Activated CD4-positive, alpha-beta T cell treated with anti-CD3 and anti-CD28 coated beads, Interleukin-2, amount 50 U/mL, for 4 hours (primary cell): ENCODE data around the gene RASAL3.

Experiments
- DNase-seq, 2 experiments: peaks; one replicate each; pipeline ENCODE4 v3.0.0-alpha.2; 2020

Gene RASAL3

GRCh38 chr19:15448778-15449619 lies 15.3 kb downstream of the RASAL3 start:
- no peak for DNase-seq

GRCh38 chr19:15448044-15448777 lies 16.1 kb downstream of the RASAL3 start:
- no peak for DNase-seq

DNA sequence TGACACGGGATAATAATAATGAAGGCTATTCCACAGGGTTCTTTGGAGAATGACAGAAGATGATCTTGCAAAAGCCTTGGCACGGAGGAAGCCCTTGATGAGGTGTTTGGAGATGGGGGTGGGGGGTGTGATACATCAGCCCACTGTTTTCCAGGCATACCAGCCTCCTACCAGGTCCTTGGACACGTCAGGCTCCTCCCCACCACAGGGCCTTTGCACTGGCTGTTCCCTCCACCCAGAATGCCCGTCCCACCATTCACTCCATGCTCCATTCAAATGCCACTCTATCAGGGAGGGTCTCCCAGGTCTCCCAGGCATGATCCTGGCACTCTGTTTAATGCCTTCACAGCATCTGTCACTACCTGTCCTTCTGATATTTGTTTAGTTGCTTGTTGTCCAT lies 17.3 kb downstream of the RASAL3 start:
- DNase-seq = no peak

GRCh38 chr19:15445807-15446376 lies 18.5 kb downstream of the RASAL3 start:
- DNase-seq = no peak

DNA sequence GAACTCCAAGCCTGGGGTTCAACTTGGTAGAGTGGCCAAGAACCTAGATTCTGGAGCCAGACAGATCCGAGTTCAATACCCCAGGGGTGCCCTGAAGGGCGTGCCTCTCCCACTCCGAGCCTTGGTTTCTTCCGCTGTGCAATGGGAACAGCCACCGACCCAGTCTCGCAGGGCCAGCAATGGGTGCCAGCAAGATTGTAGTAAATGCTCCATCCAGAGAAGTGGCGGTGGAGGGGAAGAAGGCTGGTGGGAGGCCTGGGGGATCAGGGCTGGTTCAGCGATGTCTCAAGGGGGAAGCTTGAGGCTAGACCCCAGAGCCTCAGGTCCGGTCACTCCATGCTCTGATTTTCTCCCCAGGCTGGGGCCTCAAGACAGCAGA lies 19.1 kb downstream of the RASAL3 start:
- no peak for DNase-seq

DNA sequence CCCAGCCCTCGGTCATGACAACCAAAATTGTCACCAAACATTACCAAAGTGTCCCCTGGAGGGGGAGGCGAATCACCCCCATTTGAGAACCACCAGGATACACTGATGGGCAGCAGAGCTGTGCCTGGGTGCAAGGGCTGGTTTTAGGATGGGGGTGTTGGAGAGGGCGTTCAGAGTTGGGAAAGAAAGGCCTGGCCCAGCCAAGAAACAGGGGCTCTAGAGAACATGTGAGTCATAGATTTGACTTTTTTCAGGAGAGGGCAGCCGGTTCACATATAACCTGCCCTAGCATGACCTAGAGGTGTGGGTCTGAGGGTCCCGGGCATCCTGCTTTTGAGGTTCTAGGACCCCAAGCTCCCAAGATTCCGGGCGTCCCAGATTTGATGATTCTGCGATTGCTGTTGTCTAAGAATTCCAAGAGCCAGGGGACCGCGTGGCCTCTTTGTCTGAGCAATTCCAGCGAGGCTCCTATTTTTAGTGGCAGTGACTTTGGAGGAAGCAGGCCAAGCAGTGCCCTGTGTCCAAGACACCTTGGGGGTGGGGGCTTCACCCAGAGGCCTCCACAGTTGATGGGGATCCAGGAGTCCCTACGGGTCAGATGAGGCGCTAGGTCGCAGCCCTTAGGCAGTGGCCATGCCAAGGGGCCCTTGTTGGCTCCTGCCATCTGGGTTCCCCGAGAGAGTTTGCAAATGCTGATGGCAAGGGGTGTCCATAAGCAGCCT lies 19.7 kb downstream of the RASAL3 start:
- DNase-seq = no peak

DNA sequence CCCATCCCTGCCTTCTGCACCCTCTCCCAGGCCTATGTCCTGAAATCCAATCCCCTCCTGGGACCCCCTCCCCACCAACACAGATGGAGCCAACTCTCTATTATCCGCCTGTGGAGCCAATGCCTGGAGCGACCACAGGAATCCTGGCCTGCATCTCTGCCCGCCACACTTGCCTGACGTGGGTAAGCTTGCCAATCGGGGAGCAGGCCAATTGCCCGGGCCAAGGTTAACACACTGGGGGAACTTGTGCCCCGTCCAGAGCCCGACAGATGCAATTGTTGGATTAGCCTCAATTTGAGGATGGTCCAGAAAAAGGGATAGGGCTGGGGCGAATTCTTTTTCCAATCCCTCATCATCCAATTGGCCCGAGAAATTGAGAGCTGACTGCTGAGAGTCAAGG lies 20.5 kb downstream of the RASAL3 start:
- DNase-seq = no peak

DNA sequence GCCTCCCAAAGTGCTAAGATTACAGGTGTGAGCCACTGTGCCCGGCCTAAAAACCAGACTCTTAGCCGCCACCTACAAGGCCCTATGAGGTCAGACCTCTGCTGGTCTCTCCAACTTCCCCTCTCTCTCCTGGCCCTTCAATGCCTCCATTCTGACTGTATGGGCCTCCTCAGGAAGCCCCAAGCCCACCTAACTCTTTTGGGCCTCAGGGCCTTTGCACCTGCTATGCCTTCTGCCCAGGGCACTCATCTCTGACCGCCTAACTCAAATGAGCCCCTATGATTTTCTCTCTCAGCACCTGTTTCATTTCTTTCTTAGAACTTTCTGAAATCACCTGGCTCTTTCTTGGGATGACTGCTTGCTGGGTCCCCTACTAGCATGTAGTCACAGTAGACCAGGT lies 21.0 kb downstream of the RASAL3 start:
- no peak for DNase-seq

DNA sequence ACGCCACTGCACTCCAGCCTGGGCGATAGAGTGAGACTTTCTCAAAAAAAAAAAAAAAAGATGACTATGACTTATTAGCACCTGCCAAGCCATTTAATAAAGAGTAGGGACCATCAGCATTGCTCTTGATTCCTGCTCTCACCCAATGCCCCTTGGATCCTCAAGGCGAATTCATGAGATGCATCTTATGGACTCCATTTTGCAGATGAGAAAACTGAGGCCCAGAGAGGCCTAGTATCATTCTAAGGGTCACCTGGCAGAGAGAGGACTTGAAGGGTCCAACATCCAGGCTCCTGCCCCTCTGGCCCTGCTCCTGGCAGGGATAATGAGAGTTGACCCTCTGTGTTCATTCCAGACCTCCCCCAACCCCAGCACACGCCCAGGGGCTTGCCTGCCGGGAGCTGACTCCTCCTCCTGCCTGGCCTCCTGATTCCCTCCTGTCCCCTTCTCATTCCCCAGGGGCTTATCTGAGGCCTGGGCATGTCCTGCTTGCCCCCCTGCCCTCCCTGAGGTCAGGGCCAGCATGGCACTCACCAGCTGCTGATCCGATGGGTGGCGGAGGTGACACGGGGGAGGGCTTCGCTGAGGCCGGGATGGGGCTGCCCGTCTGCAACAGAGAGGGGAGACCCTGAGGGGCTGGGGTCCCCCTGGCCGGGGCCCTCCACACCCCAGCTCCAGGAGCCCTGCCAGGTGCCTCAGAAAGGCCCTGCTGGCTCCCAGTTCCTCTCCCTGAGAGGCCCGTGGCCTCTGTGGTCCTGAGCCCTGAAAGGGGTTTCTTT lies 22.0 kb downstream of the RASAL3 start:
- no peak for DNase-seq

DNA sequence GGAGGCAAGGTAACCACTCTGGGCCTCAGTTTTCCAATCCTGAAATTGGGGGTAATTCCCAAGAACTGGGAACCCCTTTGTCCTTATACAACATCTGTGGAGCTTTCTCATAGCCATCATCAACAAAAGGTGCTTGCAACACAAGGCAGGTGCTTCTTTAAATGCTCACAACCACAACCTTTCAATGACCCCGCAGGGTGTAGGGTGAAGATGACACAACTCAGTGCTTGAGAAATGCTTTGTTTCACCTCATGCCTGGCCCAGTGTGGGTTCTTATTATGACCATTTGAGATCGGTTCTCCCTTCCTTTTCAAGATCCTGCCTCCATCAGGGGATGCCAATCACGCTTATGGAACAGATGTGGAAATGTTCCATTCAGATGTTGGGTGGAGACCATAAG lies 23.0 kb downstream of the RASAL3 start:
- no peak for DNase-seq

DNA sequence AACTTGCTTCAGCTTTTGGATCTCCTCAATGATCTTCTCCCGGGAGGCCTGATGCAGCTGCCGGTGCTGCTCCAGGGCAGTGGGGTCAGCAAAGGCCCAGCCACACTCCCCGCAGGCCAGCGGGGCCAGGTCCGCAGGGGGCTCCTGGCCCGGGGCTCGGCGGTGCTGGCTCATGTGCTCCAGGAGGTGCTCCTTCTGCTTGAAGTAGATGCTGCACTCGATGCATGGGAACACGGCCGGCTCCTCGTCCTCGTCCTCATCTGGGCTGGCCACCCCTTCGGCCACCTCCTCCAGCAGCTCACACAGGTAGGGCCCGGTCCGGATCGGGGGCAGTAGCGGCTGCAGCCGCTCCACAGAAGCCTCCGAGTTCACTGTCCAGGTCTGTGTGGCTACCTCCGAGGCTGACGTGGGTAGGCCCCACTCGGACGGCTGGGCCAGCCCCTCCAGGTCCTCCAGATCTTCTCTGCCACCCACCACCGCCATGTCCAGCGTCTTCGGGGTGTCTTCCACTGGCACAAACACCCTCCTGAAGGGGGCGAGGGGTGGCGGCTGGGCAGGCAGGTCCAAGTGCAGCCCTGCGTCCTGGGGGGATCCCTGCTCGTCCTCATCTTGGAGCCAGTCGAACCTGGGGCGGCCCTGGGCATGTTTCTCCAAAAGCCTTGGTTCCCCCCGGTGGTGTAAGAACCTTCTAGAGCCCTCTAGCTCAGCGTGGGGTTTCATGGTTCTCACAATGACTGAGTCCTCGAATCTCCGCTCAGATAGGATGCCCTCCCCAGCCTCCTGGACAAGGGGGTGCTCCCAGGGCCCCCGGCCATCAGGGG lies 24.3 kb downstream of the RASAL3 start:
- DNase-seq = no peak

DNA sequence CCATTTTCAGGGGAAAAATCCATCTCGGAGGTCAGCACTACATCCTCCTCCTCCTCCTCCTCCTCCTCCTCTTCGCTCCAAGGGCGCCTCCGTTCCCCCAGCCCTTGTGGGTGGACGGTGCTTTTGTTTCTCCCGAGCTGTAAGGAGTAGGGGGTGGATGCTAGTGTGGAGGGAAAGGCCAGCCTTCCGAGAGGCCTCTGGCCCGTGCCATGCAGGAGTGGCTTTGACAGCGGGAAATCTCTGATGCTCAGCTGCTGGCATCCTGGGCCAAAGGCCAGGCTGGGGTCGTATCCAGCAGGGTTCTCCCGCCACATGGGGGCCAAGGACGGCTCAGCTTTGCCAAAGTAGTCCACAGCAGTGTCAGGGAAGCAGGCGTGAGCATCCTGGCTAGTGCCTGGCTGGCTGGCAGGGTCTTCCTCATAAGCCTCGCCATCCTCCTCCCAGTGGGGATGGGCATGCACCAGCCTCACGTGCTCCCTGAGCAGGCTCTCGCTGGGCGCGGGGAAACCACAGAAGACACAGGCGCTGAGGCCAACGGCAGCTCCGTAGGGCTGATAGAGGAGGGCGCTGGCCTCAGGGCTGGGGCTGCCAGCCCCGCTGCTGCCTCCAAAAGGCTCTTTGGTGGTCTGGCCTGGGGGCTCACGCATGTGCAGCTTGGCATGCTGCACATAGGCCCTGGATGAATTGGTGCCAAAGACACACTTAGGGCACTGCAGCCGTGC lies 25.1 kb downstream of the RASAL3 start:
- DNase-seq = no peak

- DNase-seq = no peak
Measured at GRCh38 chr19:15438577-15438976, 25.8 kb downstream of the RASAL3 start.

DNA sequence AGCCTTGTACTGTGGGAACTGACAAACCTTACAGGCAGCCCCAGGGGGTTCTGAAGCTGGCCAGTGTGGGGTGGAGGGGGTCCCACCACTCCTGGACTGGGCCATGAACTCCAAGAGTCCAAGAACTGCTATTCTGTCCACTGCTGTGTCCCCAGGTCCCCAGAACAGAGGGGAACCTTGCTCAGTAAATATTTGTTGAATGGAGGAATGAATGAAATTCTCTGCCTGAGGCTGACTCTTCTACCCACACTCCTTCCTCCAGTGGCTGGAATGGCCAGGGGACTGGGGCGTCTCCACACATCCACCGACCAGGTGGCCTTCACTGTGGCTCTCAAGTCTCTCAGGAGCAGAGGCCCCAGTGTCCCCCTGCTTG lies 26.2 kb downstream of the RASAL3 start:
- DNase-seq = no peak

DNA sequence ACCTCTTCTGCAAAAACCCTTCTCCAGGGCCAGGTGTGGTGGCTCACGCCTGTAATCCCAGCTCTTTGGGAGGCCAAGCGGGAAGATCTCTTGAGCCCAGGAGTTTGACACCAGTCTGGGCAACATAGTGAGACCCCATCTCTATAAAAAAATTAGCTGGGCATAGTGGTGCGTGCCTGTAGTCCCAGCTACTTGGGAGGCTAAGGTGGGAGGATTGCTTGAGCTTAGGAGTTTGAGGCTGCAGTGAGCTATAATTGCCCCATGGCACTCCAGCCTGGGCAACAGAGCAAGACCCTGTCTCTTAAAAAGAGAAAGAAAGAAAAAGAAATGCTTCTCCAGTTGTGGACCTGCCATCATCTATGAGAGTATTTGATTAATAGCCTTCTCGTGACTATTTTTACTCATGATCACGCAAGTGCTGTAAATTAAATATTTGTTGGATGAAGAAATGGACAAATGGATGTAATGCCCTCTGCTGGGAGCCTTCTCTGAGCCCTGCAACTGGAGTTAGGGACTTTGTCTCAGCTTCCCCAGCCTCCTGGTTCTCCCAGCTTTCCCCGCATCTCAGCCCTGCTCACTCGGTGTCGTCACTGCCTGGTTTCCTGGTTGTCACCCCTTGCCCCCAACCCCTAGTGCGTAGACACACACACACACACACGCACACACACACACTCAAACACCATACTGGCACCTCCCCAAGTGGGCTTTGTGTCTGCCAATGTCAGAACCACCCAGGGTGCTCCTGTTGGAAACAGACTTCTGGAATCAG lies 26.8 kb downstream of the RASAL3 start:
- DNase-seq = no peak

DNA sequence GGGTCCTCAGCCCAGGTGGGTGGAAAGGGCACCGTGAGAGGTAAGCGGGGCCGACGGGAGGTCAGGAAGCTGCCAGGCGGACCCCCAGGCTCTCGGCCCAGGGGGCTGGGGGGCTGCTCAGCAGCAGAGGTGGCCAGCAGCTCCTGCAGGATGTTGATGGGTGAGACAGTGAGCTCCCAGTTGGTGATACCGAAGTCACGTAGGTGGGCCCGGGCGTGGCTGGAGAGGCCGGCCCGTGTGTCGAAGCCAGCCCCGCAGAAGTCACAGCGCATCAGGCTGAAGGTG lies 27.6 kb downstream of the RASAL3 start:
- DNase-seq = no peak

DNA sequence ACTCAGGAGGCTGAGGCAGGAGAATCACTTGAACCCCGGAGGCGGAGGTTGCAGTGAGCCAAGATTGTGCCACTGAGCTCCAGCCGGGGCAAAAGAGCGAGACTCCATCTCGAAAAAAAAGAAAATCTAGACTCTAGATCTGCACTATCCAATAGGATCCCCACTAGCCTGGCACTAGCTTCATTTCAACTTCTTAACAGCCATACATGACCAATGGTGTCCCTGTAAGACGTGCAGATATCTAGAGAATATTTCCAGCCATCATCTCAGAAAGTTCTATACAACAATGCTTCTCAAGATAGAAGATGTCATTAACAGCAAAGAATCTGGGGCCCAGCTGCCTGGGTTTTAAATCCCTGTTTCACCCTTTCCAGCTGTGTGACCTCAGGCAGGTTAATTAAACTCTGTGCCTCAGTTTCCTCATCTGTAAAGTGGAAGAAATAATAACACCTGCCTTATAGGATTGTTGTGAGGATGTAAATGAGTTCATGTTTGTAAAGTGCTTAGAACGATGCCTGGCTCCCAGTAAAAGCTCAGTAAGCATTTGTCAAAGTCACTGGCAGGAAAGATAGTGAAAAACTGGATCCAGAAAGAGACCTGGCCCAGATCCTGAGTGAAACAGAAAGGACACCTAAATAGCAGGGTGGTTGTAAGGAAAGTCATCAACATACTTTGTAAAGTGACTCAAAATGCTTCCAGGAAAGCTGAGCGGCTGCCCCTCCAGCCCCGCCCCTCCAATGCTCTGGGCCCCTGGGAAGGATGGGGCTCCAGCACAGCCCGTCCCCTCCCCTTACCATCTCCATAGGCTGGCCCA lies 28.1 kb downstream of the RASAL3 start:
- DNase-seq = no peak

DNA sequence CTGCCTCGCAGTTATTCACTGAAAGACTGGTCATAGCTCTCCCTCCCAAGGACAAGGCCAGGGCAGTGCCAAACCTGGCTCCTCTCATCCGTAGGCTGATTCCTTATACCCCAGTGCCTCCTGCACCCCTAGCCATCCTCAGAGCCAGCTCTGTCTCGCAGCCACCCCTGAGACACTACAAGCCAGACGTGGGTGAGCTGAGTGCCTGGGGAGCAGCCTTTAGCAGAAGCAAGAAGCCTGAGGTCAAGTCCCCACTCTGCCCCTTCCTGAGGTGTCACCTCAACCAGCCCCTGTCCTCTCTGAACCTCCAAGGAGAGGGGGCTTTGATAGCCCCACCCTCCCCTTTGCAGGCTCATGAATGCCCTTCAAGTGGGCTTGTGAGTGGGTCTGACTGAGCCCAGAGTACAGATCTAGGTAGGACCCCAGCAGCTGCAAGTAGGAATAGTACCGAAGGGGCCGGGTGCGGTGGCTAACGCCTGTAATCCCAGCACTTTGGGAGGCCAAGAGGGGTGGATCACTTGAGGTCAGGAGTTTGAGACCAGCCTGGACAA lies 30.8 kb downstream of the RASAL3 start:
- DNase-seq = no peak
